ENCODE data around the gene MMUT.

GRCh38 chr6:49464691-49465090, 1.6 kb upstream of the MMUT start:
- TF ChIP-seq EZH2 (IDR thresholded peaks at IDR 0.05; ENCODE audit: insufficient read depth, poor library complexity, severe bottlenecking) (no peak), EZH2phosphoT487 (IDR thresholded peaks at IDR 0.05; ENCODE audit: insufficient read depth, low read depth) (no peak)
